ENCODE measurements around the gene PCK2.

The PCK2 gene

GRCh38 chr14:24087004-24087403 is 7.1 kb upstream of the PCK2 start:
- Histone ChIP-seq H3K4me3 (no peak overlapping the region), H3K9me3 (no peaks in the 10 kb centered on the region), H3K36me3 (replicated peaks) (no peaks in the 10 kb centered on the region), H3K4me1 (no peaks in the 10 kb centered on the region), H3K27me3 (ENCODE audit: low read depth) (no peaks in the 10 kb centered on the region)
- in situ Hi-C loops (cut with MboI; ENCODE audit: low sequenced_read_pairs), result no loop called here
- no peak for DNase-seq (ENCODE audit: low spot score in 2 of 2)

- DNase-seq (ENCODE audit: low spot score in 2 of 2), result no peak
- no peaks in the 10 kb centered on the region; the same call in 1 of the 2 replicates for H3K4me1 ChIP-seq
- no peaks in the 10 kb centered on the region for H3K36me3 ChIP-seq (replicated peaks)
- no peaks in the 10 kb centered on the region for H3K9me3 ChIP-seq
- in situ Hi-C loops (cut with MboI; ENCODE audit: low sequenced_read_pairs), result no loop called here
- no peak overlapping the region for H3K4me3 ChIP-seq
- no peaks in the 10 kb centered on the region for H3K27me3 ChIP-seq (ENCODE audit: low read depth)
Measured at GRCh38 chr14:24088095-24088494, 6.0 kb upstream of the PCK2 start.

DNA sequence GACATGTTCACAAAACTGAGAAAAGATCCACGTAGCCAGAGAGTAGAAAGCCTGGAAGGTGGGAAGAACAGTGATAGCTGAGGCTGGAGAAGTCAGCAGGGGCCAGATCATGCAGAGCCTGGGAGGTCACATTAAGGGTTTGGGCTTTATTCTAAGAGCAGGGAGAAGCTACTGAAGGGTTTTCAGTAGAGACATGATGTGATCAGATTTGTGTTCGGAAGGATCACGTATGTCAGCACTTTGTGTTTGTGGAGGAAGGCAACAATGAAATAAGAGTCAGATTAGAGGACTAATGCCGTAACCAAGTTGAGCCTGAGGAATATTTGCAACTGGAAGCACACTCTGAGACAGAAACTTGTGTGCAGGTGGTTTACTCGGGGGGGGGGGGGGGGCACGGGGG is 4.2 kb upstream of the PCK2 start:
- in situ Hi-C loops (cut with MboI; ENCODE audit: low sequenced_read_pairs), result loop anchor here (10.0 kb wide), 1 partner anchor 75 kb away; no protein-coding TSS in a partner anchor

DNA sequence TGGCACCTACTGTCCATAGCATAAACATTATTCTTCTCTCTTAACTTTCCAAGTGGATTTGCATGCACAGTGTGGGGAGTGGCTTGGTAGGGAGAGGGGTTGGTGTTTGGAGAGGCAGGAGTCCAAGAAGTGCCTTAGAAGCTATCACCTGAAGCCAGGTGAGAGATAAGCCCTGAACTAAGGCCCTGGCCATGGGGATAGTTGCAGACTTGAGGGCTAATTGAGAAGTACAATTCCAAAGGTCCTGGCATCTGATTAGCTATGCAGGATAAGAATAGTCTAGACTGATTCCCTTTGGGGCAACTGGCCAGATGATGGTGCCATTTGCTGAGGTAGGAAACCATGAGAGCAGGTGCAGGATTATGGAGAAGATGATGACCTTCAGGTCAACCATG is 2.0 kb upstream of the PCK2 start:
- in situ Hi-C loops (cut with MboI; ENCODE audit: low sequenced_read_pairs), result loop anchor here (10.0 kb wide), 1 partner anchor 77 kb away; no protein-coding TSS in a partner anchor

More for the DNA sequence above, 4.2 kb upstream of the PCK2 start:
- no peak for DNase-seq (ENCODE audit: low spot score in 2 of 2)
- no peak overlapping the region for H3K4me3 ChIP-seq
- no peaks in the 10 kb centered on the region for H3K27me3 ChIP-seq (ENCODE audit: low read depth)
- H3K9me3 ChIP-seq, result no peaks in the 10 kb centered on the region
- no peaks in the 10 kb centered on the region for H3K36me3 ChIP-seq (replicated peaks)
- peaks cover 5% of the 10 kb centered on the region for H3K4me1 ChIP-seq

DNA sequence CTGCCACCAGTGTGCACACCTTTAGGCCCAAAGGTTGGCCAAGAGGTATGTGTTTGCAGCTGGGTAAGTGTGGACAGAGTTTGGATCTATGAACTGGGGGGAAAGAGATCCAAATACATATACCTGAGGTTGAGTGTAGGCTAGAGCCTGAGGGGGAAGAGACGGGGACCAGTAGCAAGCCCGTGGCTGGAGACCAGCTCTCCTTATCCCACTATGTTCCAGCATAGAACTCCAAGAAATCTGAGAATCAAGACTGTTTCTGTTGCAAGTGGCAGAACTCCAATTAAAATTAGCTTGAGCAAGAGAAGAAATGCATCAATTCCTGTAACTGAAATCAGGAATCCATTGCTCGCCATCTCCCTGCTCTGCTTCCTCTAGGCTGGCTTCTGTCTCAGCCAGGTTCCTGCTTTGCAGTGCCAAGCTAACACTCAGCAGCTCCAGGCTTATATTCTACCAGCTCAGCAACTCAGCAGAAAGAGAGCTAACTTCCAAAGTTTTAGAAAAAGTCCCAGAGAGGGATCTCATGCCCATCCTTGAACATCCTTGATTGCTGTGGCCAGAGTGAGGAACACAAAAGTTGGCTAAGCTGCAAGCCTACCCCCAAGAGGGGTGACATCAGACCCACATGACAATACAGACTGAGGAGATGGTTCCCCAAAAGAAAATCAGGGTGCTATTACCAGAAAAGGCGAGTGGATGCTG is 1.5 kb upstream of the PCK2 start:
- peaks cover 11% of the 10 kb centered on the region for H3K4me1 ChIP-seq
- no peak overlapping the region for H3K4me3 ChIP-seq
- no peak for DNase-seq (ENCODE audit: low spot score in 2 of 2)
- peaks cover 8% of the 10 kb centered on the region for H3K36me3 ChIP-seq (replicated peaks)
- H3K9me3 ChIP-seq, result no peaks in the 10 kb centered on the region
- H3K27me3 ChIP-seq (ENCODE audit: low read depth), result no peaks in the 10 kb centered on the region
- in situ Hi-C loops (cut with MboI; ENCODE audit: low sequenced_read_pairs), result loop anchor here (10.0 kb wide), 1 partner anchor 78 kb away; no protein-coding TSS in a partner anchor

More for the DNA sequence above, 2.0 kb upstream of the PCK2 start:
- no peak for DNase-seq (ENCODE audit: low spot score in 2 of 2)
- Histone ChIP-seq H3K4me1 (peaks cover 11% of the 10 kb centered on the region), H3K27me3 (ENCODE audit: low read depth) (no peaks in the 10 kb centered on the region), H3K4me3 (no peak overlapping the region), H3K36me3 (replicated peaks) (peaks cover 8% of the 10 kb centered on the region), H3K9me3 (no peaks in the 10 kb centered on the region)

GRCh38 chr14:24093207-24093900 is 757 bp upstream of the PCK2 start:
- in situ Hi-C loops (cut with MboI; ENCODE audit: low sequenced_read_pairs), result loop anchor here (10.0 kb wide), 1 partner anchor 79 kb away; no protein-coding TSS in a partner anchor
- no peaks in the 10 kb centered on the region for H3K9me3 ChIP-seq
- no peaks in the 10 kb centered on the region for H3K27me3 ChIP-seq (ENCODE audit: low read depth)
- DNase-seq (ENCODE audit: low spot score in 2 of 2), result no peak
- peak overlapping the region; percentile 97 for H3K4me3 ChIP-seq
- H3K4me1 ChIP-seq, result peaks cover 11% of the 10 kb centered on the region
- H3K36me3 ChIP-seq (replicated peaks), result peaks cover 14% of the 10 kb centered on the region

DNA sequence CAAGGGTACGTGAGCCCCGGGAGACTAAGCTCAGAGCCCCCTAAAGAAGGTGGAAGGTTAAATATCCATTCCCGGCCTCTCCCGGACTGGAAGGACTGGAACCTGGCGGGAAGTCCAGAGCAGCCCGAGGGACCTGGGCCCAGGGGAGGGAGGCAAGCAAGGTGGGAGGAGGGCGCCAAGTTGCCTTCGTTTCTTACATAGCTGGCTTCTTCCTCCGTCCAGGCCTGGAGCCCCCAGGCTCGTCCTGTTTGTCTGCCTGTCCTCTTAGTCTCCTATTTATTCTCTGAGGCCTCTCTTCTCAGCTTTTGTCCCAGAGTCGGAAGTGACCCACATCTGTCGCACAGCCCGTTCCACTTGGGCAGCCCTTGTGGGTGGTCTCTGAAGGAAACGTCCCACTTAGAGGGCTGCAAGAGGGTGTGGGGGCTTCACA is 745 bp downstream of the PCK2 start:
- DNase-seq (ENCODE audit: low spot score in 2 of 2), result peak in 1 of 2 experiments; percentile 28
- H3K27me3 ChIP-seq (ENCODE audit: low read depth), result no peaks in the 10 kb centered on the region
- H3K4me3 ChIP-seq, result peak overlapping the region; percentile 97
- in situ Hi-C loops (cut with MboI; ENCODE audit: low sequenced_read_pairs), result loop anchor here (10.0 kb wide), 1 partner anchor 80 kb away; no protein-coding TSS in a partner anchor
- H3K4me1 ChIP-seq, result peaks cover 11% of the 10 kb centered on the region
- peaks cover 29% of the 10 kb centered on the region for H3K36me3 ChIP-seq (replicated peaks)
- no peaks in the 10 kb centered on the region for H3K9me3 ChIP-seq

- H3K9me3 ChIP-seq, result no peaks in the 10 kb centered on the region
Measured at GRCh38 chr14:24095271-24096068, 1.4 kb downstream of the PCK2 start.

GRCh38 chr14:24096545-24097181 is 2.6 kb downstream of the PCK2 start:
- Histone ChIP-seq H3K4me3 (no peak overlapping the region), H3K4me1 (peaks cover 11% of the 10 kb centered on the region), H3K36me3 (replicated peaks) (peaks cover 47% of the 10 kb centered on the region), H3K9me3 (no peaks in the 10 kb centered on the region), H3K27me3 (ENCODE audit: low read depth) (no peaks in the 10 kb centered on the region)
- in situ Hi-C loops (cut with MboI; ENCODE audit: low sequenced_read_pairs), result loop anchor here (10.0 kb wide), 1 partner anchor 82 kb away; no protein-coding TSS in a partner anchor
- no peak for DNase-seq (ENCODE audit: low spot score in 2 of 2)

More at GRCh38 chr14:24095271-24096068, 1.4 kb downstream of the PCK2 start:
- H3K27me3 ChIP-seq (ENCODE audit: low read depth), result no peaks in the 10 kb centered on the region
- H3K36me3 ChIP-seq (replicated peaks), result peaks cover 35% of the 10 kb centered on the region
- DNase-seq (ENCODE audit: low spot score in 2 of 2), result peak; percentile 48 to 83
- in situ Hi-C loops (cut with MboI; ENCODE audit: low sequenced_read_pairs), result loop anchor here (10.0 kb wide), 1 partner anchor 81 kb away; no protein-coding TSS in a partner anchor
- H3K4me1 ChIP-seq, result peaks cover 11% of the 10 kb centered on the region
- peak overlapping the region; percentile 97 for H3K4me3 ChIP-seq

GRCh38 chr14:24098229-24098926 is 4.3 kb downstream of the PCK2 start:
- in situ Hi-C loops (cut with MboI; ENCODE audit: low sequenced_read_pairs), result loop anchor here (10.0 kb wide), 1 partner anchor 84 kb away; no protein-coding TSS in a partner anchor
- no peak overlapping the region for H3K4me3 ChIP-seq
- peaks cover 10% of the 10 kb centered on the region for H3K4me1 ChIP-seq
- peaks cover 60% of the 10 kb centered on the region for H3K36me3 ChIP-seq (replicated peaks)
- H3K9me3 ChIP-seq, result no peaks in the 10 kb centered on the region
- no peaks in the 10 kb centered on the region for H3K27me3 ChIP-seq (ENCODE audit: low read depth)
- DNase-seq (ENCODE audit: low spot score in 2 of 2), result no peak

DNA sequence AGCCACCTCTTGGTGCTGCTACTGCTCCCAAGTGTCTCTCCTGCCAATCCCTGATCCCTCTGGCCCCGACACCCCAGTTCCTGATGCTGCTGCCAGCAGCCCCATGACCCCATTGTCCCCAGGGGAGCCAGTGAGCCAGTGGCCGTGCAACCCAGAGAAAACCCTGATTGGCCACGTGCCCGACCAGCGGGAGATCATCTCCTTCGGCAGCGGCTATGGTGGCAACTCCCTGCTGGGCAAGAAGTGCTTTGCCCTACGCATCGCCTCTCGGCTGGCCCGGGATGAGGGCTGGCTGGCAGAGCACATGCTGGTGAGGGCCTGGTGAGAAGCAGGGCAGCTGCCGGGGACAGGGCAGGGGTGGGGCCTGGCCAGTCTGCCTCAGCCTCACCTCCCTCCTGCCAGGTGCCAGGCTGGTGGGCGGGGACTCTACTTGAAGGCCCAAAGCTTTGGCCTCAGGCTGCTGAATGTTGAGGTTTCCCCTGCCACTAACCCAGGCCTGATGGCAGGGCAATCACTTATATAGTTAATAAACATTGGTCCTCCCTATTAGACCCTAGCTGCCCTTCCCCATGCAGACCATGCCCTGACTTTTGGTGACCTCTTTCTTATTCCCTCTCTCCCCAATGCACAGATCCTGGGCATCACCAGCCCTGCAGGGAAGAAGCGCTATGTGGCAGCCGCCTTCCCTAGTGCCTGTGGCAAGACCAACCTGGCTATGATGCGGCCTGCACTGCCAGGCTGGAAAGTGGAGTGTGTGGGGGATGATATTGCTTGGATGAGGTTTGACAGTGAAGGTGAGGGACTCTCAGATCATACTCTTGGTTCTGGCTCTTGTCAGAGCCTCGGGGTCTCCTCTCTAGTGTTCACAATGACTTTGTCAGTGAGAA is 5.1 kb downstream of the PCK2 start:
- no peaks in the 10 kb centered on the region for H3K9me3 ChIP-seq
- H3K4me1 ChIP-seq, result peaks cover 6% of the 10 kb centered on the region
- H3K4me3 ChIP-seq, result no peak overlapping the region
- H3K27me3 ChIP-seq (ENCODE audit: low read depth), result no peaks in the 10 kb centered on the region
- H3K36me3 ChIP-seq (replicated peaks), result peaks cover 68% of the 10 kb centered on the region
- no peak for DNase-seq (ENCODE audit: low spot score in 2 of 2)
- in situ Hi-C loops (cut with MboI; ENCODE audit: low sequenced_read_pairs), result loop anchor here (10.0 kb wide), 1 partner anchor 84 kb away; no protein-coding TSS in a partner anchor
